ENCODE measurements around the gene PYROXD2.

The PYROXD2 gene

GRCh38 chr10:98400482-98400881 is 14.5 kb downstream of the PYROXD2 start:
- FAIRE-seq (no peak), DNase-seq (ENCODE audit: insufficient read length, low spot score) (no peak)
- no peak for TF ChIP-seq CTCF (IDR thresholded peaks at IDR 0.05; ENCODE audit: insufficient read depth, missing control alignments)

GRCh38 chr10:98399784-98400183 is 15.2 kb downstream of the PYROXD2 start:
- DNase-seq (ENCODE audit: insufficient read length, low spot score): no peak
- TF ChIP-seq CTCF (IDR thresholded peaks at IDR 0.05; ENCODE audit: insufficient read depth, missing control alignments): no peak
- no peak for FAIRE-seq

- DNase-seq (ENCODE audit: insufficient read length, low spot score) (no peak), FAIRE-seq (no peak)
- no peak for TF ChIP-seq CTCF (IDR thresholded peaks at IDR 0.05; ENCODE audit: insufficient read depth, missing control alignments)
Observed at GRCh38 chr10:98397089-98397600, 17.8 kb downstream of the PYROXD2 start.

- DNase-seq (ENCODE audit: insufficient read length, low spot score) (no peak), FAIRE-seq (no peak)
- no peak for TF ChIP-seq CTCF (IDR thresholded peaks at IDR 0.05; ENCODE audit: insufficient read depth, missing control alignments)
Observed at GRCh38 chr10:98396096-98397063, 18.6 kb downstream of the PYROXD2 start.

- FAIRE-seq (no peak), DNase-seq (ENCODE audit: insufficient read length, low spot score) (no peak)
Observed at GRCh38 chr10:98394851-98395440, 20.0 kb downstream of the PYROXD2 start.

GRCh38 chr10:98391578-98391991 is 23.4 kb downstream of the PYROXD2 start:
- no peak for TF ChIP-seq CTCF (IDR thresholded peaks at IDR 0.05; ENCODE audit: insufficient read depth, missing control alignments)
- no peak for FAIRE-seq
- no peak for DNase-seq (ENCODE audit: insufficient read length, low spot score)

More at GRCh38 chr10:98394851-98395440, 20.0 kb downstream of the PYROXD2 start:
- no peak for TF ChIP-seq CTCF (IDR thresholded peaks at IDR 0.05; ENCODE audit: insufficient read depth, missing control alignments)
